K562 (cell line): ENCODE results near the gene LACTB. TPM values are rescaled to one million over a fixed set of nuclear protein-coding genes. Genes with fewer than 3 reads are reported as not detected.

Experiments
- SIX5 ChIP-seq, 2 experiments: IDR thresholded peaks; 2 replicates each; pipeline ENCODE4 v1.6.1; 2011; ENCODE audit warnings: low read length in 2 of 2, borderline replicate concordance in 1 of 2, low read depth in 1 of 2, mild to moderate bottlenecking in 1 of 2, moderate library complexity in 1 of 2; ENCODE audit not compliant: insufficient read depth in 1 of 2
- SNRNP70 ChIP-seq: fragments of 200-400 bp; formaldehyde crosslinking; optimal IDR thresholded peaks from 2 replicates; pipeline ENCODE3; 2017; ENCODE audit warnings: low read depth, low read length
- ZBTB40 ChIP-seq, 2 experiments: fragments of 450-650 bp in 1 of 2; sonication (generic) in 1 of 2; formaldehyde crosslinking in 1 of 2; IDR thresholded peaks; 2 replicates each; pipeline versions ENCODE4 v1.7.1 to v1.9.0; 2016 to 2022; ENCODE audit warnings: inconsistent platforms in 1 of 2, mild to moderate bottlenecking in 1 of 2, missing genetic modification reagents in 1 of 2
- ZNF354B ChIP-seq: fragments of 250-450 bp; sonication (Bioruptor Pico); IDR thresholded peaks from 2 replicates; pipeline ENCODE4 v1.4.0; 2020
- polyA plus RNA-seq, 8 experiments: library from polyadenylated mRNA; depleted of rRNA in 4 of 8; stranded (reverse) in 5 of 8; unstranded in 3 of 8; fragments of >200 nt; fragmentation: Nextera tagmentation in 2 of 8; fragmentation: Illumina TruSeq in 1 of 8; extraction: Ambion mirVana in 2 of 8; extraction: Trizol in 1 of 8; gene quantifications; 2 replicates each; pipeline versions ENCODE4 v1.2.1 to v1.2.3, GENCODE V29; 2011 to 2014; ENCODE audit warnings: inconsistent platforms in 1 of 8, missing spikeins in 1 of 8
- total RNA-seq, 7 experiments: library from RNA; depleted of rRNA in 6 of 7; stranded (reverse); fragments of >200 nt in 6 of 7; fragmentation: Illumina TruSeq in 2 of 7; extraction: Trizol in 2 of 7; gene quantifications; 2 replicates each; pipeline versions ENCODE4 v1.2.1 to v1.2.3, GENCODE V29; 2011 to 2021; ENCODE audit warnings: low replicate concordance in 1 of 7
- TF ChIP-seq, protein P1 (sequence below): sonication (generic); formaldehyde crosslinking; IDR thresholded peaks from 2 replicates; pipeline ENCODE4 v1.8.1; 2022; ENCODE audit warnings: missing genetic modification reagents
- TF ChIP-seq, protein P2 (sequence below): fragments of 450-650 bp; IDR thresholded peaks from 2 replicates; pipeline ENCODE4 v1.6.1; 2017; ENCODE audit warnings: antibody characterized with exemption, mild to moderate bottlenecking
- TF ChIP-seq, protein P3 (sequence below): fragments of 150-350 bp; conservative IDR thresholded peaks from 2 replicates; pipeline ENCODE4 v1.6.1; 2014; ENCODE audit warnings: low read length

LACTB gene
- total and polyA plus RNA-seq, 9 of the 15 experiments (the other 6 are each of a cell fraction or from before 2014, with no cell fraction given), result 3.1 to 15.5 (median 9.8) TPM

GRCh38 chr15:63157118-63157843 is 35.6 kb downstream of the LACTB start, which contains the start of gene RPS27L (continued):
- TF ChIP-seq ZBTB40 (IDR thresholded peaks at IDR 0.05) (peak; percentile 78), ZBTB40 (CRISPR knock-in tag; IDR thresholded peaks at IDR 0.05) (no peak), ZNF354B (CRISPR knock-in tag) (no peak), SNRNP70 (no peak), SIX5 (IDR thresholded peaks at IDR 0.05; ENCODE audit: borderline replicate concordance in 1 of 2, insufficient read depth in 1 of 2, low read depth in 1 of 2, low read length in 2 of 2) (no peak)
- TF ChIP-seq, protein P1, sequence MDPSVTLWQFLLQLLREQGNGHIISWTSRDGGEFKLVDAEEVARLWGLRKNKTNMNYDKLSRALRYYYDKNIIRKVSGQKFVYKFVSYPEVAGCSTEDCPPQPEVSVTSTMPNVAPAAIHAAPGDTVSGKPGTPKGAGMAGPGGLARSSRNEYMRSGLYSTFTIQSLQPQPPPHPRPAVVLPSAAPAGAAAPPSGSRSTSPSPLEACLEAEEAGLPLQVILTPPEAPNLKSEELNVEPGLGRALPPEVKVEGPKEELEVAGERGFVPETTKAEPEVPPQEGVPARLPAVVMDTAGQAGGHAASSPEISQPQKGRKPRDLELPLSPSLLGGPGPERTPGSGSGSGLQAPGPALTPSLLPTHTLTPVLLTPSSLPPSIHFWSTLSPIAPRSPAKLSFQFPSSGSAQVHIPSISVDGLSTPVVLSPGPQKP (CRISPR knock-in tag), result no peak
- TF ChIP-seq, protein P2, sequence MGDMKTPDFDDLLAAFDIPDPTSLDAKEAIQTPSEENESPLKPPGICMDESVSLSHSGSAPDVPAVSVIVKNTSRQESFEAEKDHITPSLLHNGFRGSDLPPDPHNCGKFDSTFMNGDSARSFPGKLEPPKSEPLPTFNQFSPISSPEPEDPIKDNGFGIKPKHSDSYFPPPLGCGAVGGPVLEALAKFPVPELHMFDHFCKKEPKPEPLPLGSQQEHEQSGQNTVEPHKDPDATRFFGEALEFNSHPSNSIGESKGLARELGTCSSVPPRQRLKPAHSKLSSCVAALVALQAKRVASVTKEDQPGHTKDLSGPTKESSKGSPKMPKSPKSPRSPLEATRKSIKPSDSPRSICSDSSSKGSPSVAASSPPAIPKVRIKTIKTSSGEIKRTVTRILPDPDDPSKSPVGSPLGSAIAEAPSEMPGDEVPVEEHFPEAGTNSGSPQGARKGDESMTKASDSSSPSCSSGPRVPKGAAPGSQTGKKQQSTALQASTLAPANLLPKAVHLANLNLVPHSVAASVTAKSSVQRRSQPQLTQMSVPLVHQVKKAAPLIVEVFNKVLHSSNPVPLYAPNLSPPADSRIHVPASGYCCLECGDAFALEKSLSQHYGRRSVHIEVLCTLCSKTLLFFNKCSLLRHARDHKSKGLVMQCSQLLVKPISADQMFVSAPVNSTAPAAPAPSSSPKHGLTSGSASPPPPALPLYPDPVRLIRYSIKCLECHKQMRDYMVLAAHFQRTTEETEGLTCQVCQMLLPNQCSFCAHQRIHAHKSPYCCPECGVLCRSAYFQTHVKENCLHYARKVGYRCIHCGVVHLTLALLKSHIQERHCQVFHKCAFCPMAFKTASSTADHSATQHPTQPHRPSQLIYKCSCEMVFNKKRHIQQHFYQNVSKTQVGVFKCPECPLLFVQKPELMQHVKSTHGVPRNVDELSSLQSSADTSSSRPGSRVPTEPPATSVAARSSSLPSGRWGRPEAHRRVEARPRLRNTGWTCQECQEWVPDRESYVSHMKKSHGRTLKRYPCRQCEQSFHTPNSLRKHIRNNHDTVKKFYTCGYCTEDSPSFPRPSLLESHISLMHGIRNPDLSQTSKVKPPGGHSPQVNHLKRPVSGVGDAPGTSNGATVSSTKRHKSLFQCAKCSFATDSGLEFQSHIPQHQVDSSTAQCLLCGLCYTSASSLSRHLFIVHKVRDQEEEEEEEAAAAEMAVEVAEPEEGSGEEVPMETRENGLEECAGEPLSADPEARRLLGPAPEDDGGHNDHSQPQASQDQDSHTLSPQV, result peak; percentile 33; the same call in 1 of the 2 replicates
- TF ChIP-seq, protein P3, sequence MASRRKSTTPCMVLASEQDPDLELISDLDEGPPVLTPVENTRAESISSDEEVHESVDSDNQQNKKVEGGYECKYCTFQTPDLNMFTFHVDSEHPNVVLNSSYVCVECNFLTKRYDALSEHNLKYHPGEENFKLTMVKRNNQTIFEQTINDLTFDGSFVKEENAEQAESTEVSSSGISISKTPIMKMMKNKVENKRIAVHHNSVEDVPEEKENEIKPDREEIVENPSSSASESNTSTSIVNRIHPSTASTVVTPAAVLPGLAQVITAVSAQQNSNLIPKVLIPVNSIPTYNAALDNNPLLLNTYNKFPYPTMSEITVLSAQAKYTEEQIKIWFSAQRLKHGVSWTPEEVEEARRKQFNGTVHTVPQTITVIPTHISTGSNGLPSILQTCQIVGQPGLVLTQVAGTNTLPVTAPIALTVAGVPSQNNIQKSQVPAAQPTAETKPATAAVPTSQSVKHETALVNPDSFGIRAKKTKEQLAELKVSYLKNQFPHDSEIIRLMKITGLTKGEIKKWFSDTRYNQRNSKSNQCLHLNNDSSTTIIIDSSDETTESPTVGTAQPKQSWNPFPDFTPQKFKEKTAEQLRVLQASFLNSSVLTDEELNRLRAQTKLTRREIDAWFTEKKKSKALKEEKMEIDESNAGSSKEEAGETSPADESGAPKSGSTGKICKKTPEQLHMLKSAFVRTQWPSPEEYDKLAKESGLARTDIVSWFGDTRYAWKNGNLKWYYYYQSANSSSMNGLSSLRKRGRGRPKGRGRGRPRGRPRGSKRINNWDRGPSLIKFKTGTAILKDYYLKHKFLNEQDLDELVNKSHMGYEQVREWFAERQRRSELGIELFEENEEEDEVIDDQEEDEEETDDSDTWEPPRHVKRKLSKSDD, result no peak; the same call in 1 of the 2 replicates
